SK-N-SH (cell line): ENCODE measurements around the gene IFNA2.

Source experiments
- MXI1 ChIP-seq: IDR thresholded peaks from 2 replicates; pipeline ENCODE4 v1.6.1; 2012; ENCODE audit warnings: mild to moderate bottlenecking, low read depth, low read length, improper control_type of control experiment
- TF ChIP-seq, protein P1 (sequence below): IDR thresholded peaks from 2 replicates; pipeline ENCODE4 v1.4.0; 2012; ENCODE audit warnings: low read depth

GRCh38 chr9:21381448-21382339 is 3.5 kb downstream of the IFNA2 start:
- TF ChIP-seq, protein P1, sequence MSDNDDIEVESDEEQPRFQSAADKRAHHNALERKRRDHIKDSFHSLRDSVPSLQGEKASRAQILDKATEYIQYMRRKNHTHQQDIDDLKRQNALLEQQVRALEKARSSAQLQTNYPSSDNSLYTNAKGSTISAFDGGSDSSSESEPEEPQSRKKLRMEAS: no peak
- no peak for TF ChIP-seq MXI1
